ENCODE data around the gene CAMKMT.
"Not testable (repeated sequence)": the region's sequence is repeated elsewhere in the genome, so short reads cannot be mapped to it uniquely, and the experiment has no call there.

CAMKMT gene

GRCh38 chr2:44364604-44365003, 2.9 kb downstream of the CAMKMT start:
- no peak overlapping the region for H3K4me3 ChIP-seq (ENCODE audit: control insufficient read depth, low read depth, low read length)
- no peak for TF ChIP-seq CTCF (IDR thresholded peaks at IDR 0.05; ENCODE audit: control insufficient read depth, insufficient read depth, low read depth, low read length, missing control alignments)
- no peak for DNase-seq (ENCODE audit: low read depth)

GRCh38 chr2:44367591-44367990, 5.8 kb downstream of the CAMKMT start:
- H3K4me3 ChIP-seq (ENCODE audit: control insufficient read depth, low read depth, low read length) = no peak overlapping the region
- no peak for TF ChIP-seq CTCF (IDR thresholded peaks at IDR 0.05; ENCODE audit: control insufficient read depth, insufficient read depth, low read depth, low read length, missing control alignments)
- DNase-seq (ENCODE audit: low read depth) = no peak

- H3K4me3 ChIP-seq (ENCODE audit: control insufficient read depth, low read depth, low read length) = no peak overlapping the region
- TF ChIP-seq CTCF (IDR thresholded peaks at IDR 0.05; ENCODE audit: control insufficient read depth, insufficient read depth, low read depth, low read length, missing control alignments) = no peak
- DNase-seq (ENCODE audit: low read depth) = no peak
Measured at GRCh38 chr2:44369392-44369791, 7.6 kb downstream of the CAMKMT start.

- H3K4me3 ChIP-seq (ENCODE audit: control insufficient read depth, low read depth, low read length) = no peak overlapping the region
- no peak for TF ChIP-seq CTCF (IDR thresholded peaks at IDR 0.05; ENCODE audit: control insufficient read depth, insufficient read depth, low read depth, low read length, missing control alignments)
- DNase-seq (ENCODE audit: low read depth) = no peak
Measured at GRCh38 chr2:44371445-44371844, 9.7 kb downstream of the CAMKMT start.

GRCh38 chr2:44372246-44372645, 10.5 kb downstream of the CAMKMT start:
- no peak for TF ChIP-seq CTCF (IDR thresholded peaks at IDR 0.05; ENCODE audit: control insufficient read depth, insufficient read depth, low read depth, low read length, missing control alignments)
- no peak for DNase-seq (ENCODE audit: low read depth)
- H3K4me3 ChIP-seq (ENCODE audit: control insufficient read depth, low read depth, low read length) = no peak overlapping the region

GRCh38 chr2:44377486-44377885, 15.7 kb downstream of the CAMKMT start:
- H3K4me3 ChIP-seq (ENCODE audit: control insufficient read depth, low read depth, low read length) = no peak overlapping the region
- no peak for TF ChIP-seq CTCF (IDR thresholded peaks at IDR 0.05; ENCODE audit: control insufficient read depth, insufficient read depth, low read depth, low read length, missing control alignments)
- DNase-seq (ENCODE audit: low read depth) = no peak

- H3K4me3 ChIP-seq (ENCODE audit: control insufficient read depth, low read depth, low read length); DNase-seq (ENCODE audit: low read depth): not testable (repeated sequence)
Measured at GRCh38 chr2:44385226-44385625, 23.5 kb downstream of the CAMKMT start.
